ENCODE results near the gene DEFB108B.
"Not testable (repeated sequence)": the region's sequence is repeated elsewhere in the genome, so short reads cannot be mapped to it uniquely, and the experiment has no call there.

The DEFB108B gene, protein sequence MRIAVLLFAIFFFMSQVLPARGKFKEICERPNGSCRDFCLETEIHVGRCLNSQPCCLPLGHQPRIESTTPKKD

DNA sequence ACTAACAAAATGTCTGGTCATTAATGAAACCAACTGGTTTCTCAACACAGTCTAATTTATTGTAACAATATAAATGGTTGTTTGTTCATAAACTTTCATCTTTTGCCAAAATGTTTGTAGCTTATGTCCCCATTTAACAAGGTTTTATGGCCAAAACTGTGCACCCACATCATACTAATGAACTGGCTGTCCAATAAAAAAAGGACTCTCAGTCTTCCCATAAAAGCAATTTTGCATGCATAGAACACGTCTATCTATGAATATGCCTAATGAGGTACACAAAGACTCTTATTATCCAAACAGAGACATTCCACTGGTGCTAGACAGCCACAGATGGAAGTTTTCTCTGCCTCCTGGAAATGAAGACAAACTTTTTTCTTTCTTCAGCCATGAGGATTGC is at the start of gene DEFB108B:
Gene DEFB108B, plus strand, starts transcription at position 390 of the 400 bp plus-strand sequence. Its CDS starts 0 bp downstream, at position 390.
- H3K36me3 Mint-ChIP-seq; ATAC-seq (replicated peaks); H3K9me3 Mint-ChIP-seq; DNase-seq; H3K4me3 Mint-ChIP-seq; H3K4me1 Mint-ChIP-seq; H3K27me3 Mint-ChIP-seq; H3K27ac Mint-ChIP-seq: not testable (repeated sequence)

DNA sequence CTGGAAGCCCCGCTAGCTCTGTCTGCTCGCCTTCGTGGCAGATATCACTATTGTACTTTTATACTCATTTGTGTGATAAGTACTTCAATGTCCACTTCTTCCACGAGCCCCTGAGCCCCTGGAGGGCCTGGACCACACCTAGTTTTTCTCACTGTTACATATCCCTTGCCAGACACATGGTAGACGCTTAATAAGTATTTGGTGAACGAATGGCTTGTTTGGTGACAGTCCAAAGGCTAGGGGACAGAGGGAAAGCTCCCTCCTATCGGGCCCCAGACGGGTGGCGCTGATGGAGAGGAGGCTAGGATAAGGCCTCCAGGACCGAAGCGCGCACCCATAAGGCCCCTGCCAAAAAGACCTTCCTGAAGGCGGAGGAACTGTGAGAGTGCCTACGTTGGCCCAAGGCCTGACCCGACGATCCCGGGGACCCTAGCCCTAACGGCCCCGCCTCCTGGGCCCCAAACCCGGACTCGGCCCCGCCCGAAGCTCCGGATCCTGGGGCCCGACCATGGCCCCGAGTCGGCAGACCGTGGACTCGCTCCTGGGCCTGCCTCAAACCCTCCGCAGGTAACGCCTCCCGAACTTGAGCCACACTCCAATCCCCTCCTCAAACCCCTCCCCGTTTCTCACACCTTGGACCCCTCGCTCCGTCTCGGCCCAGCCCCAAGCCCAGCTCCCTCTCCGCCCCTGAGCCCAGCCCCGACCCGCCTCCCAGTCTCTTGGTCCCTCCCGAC is 46.7 kb upstream of the DEFB108B start:
- Mint-ChIP-seq H3K27ac (peak overlapping the region; percentile 94), H3K4me3 (peak overlapping the region; percentile 86 to 87), H3K4me1 (peaks cover 22 to 35% of the 10 kb centered on the region in 2 donors)
- H3K27me3 Mint-ChIP-seq, DNase-seq, H3K9me3 Mint-ChIP-seq, H3K36me3 Mint-ChIP-seq: not testable (repeated sequence)
- peak in 1 of 2 donors; percentile 31 for ATAC-seq (replicated peaks)

DNA sequence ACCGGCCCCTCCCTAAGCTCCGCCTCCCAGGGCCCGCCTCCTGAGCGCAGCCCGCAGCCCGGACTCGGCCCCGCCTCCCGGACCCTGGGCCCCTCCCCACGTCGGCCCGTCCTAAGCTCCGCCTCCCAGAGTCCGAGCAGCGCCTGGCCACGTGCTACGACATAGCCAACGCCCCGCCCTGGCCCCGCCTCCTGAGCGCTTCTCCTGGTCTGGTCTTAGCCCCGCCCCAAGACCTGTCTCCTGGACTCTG is 46.2 kb upstream of the DEFB108B start:
- not testable (repeated sequence) for H3K27me3 Mint-ChIP-seq, H3K36me3 Mint-ChIP-seq, H3K9me3 Mint-ChIP-seq
- Mint-ChIP-seq H3K4me3 (peak overlapping the region; percentile 86 to 87), H3K27ac (peak overlapping the region; percentile 94), H3K4me1 (peaks cover 22 to 36% of the 10 kb centered on the region in 2 donors)
- peak; percentile 92 to 95 for ATAC-seq (replicated peaks)
- peak; percentile 99 for DNase-seq

DNA sequence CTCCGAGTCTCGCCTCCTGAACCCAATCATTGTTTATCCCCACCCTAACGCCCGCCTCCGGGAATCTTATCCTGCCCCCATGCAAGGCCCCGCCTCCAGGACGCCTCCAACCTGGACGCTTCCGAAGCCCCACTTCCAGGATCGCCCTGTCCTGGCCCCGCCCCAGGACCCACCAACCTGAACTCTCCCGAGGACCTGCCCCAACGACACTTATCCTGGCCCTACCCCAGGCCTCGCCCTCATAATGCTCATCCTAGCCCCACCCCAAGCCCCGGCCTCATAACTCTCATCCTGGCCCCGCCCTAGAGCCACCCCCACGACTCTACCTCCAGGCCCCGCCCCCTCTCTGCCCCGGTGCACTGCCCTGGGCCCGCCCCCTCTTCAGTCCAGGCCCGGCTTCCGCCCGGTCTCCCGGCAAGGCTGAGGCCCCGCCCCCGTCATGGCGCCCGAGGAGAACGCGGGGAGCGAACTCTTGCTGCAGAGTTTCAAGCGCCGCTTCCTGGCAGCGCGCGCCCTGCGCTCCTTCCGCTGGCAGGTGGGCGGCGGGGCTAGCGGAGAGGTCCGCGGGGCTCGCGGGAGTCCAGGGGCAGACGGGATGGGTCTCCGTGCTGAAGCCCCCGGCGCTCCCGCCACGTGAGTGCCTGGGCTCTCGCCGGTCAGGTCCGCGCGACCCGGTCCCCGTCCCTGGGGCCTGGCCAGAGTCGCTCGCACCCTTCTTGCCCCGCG is 45.7 kb upstream of the DEFB108B start:
- peak; percentile 84 for DNase-seq
- no peaks in the 10 kb centered on the region for H3K9me3 Mint-ChIP-seq

DNA sequence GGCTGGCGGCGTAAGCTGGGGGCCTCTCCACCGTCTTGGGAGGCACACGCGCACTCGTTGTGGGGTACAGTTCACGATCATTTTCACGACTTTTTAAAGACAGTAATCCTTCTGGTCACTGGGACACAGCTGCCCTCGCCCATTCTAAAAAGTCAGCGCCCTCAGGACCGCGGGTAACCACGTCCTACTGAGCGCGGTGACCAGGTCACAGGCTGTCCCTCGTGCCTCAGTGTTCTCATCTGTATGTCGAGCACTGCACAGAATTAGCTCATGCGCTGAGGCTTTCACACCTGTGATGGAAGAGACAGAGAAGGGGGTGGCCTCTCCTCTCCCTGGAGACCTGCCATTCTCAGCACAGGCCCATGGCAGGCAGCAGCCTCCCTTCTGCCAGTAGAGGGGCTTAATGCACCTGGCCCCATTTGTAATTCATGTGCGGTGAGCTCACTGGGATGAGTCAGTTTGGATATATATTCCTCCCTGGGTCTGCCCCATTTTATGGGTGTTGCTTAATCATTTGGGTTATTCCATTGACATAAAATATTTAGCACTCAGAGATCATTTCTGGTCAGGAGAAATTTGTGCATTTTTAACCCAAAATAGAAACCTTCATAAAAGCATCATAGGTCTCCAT is 45.1 kb upstream of the DEFB108B start:
- H3K4me3 Mint-ChIP-seq, result peak overlapping the region; percentile 86 to 87
- peak; percentile 44 for DNase-seq

More for the DNA sequence above, 45.7 kb upstream of the DEFB108B start:
- peaks cover 22 to 36% of the 10 kb centered on the region in 2 donors for H3K4me1 Mint-ChIP-seq
- H3K4me3 Mint-ChIP-seq, result peak overlapping the region; percentile 86 to 87
- H3K27ac Mint-ChIP-seq, result peak overlapping the region; percentile 94
- H3K27me3 Mint-ChIP-seq, result no peaks in the 10 kb centered on the region
- ATAC-seq (replicated peaks), result peak; percentile 96 to 97
- H3K36me3 Mint-ChIP-seq, result peaks cover 5 to 7% of the 10 kb centered on the region in 2 donors

DNA sequence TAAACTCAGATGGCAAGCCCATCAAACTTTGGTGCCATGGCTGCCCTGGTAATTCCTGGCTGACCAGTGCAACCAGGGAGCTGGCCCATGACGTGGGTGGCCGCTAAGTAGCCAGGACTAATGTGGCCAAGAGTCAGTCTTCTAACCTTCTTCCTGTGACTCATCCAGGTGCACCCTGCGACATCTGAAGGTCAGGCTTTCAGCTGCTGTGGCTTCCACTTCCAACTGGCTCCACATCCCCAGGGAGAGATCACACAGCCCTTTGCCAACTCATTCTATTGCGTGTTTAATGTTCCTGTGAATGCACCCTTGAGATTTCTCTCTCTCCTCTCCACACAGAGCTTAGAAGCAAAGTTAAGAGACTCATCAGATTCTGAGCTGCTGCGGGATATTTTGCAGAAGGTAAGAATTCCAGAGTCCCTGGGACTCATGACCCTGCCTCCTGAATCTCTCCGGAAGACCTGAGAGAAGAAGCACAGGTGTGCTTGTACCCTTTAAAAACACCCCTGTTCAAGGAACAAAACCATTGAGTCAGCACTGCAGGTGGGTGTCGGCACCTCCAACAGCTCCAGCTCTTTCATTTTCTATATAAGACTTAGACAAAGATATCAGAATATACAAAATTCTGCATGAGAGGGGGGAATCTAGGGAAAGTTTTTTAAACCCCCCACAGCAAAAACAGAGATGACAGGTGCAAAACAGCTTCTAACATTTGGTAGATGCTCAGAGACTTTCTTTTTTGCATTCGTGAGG is 43.4 kb upstream of the DEFB108B start:
- H3K4me3 Mint-ChIP-seq, result not testable (repeated sequence)

More for the DNA sequence above, 45.1 kb upstream of the DEFB108B start:
- H3K36me3 Mint-ChIP-seq; H3K9me3 Mint-ChIP-seq; H3K27me3 Mint-ChIP-seq; ATAC-seq (replicated peaks): not testable (repeated sequence)
- peaks cover 26 to 42% of the 10 kb centered on the region in 2 donors for H3K4me1 Mint-ChIP-seq
- H3K27ac Mint-ChIP-seq, result peak overlapping the region; percentile 94

DNA sequence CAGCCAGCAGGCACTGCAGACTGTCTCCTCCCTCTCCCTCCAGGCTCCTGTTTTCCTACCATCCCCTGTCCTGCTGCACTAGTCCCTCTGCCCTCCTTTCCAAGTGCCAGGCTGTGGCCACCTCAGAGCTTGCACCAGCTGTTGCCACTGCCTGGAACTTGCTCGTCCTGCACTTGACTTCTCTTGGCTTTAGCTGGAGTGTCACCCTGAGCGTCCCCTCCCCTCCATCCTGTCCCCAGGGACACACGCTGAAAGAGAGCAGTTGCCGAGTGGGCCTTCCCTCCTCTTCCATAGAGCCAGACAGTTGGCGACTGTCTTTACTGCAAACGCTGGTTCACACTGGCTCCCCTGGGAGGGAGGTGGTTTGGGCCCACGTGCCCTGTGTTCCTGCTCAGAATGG is 41.9 kb upstream of the DEFB108B start:
- H3K36me3 Mint-ChIP-seq, result peaks cover 12 to 25% of the 10 kb centered on the region in 2 donors
- peak overlapping the region; percentile 67 for H3K27ac Mint-ChIP-seq
- H3K27me3 Mint-ChIP-seq; ATAC-seq (replicated peaks); H3K9me3 Mint-ChIP-seq; H3K4me3 Mint-ChIP-seq; DNase-seq: not testable (repeated sequence)
- peaks cover 28 to 40% of the 10 kb centered on the region in 2 donors for H3K4me1 Mint-ChIP-seq

More for the DNA sequence above, 43.4 kb upstream of the DEFB108B start:
- not testable (repeated sequence) for ATAC-seq (replicated peaks); DNase-seq; H3K27ac Mint-ChIP-seq; H3K27me3 Mint-ChIP-seq; H3K9me3 Mint-ChIP-seq
- H3K36me3 Mint-ChIP-seq, result peaks cover 10 to 13% of the 10 kb centered on the region in 2 donors
- peaks cover 28 to 44% of the 10 kb centered on the region in 2 donors for H3K4me1 Mint-ChIP-seq

DNA sequence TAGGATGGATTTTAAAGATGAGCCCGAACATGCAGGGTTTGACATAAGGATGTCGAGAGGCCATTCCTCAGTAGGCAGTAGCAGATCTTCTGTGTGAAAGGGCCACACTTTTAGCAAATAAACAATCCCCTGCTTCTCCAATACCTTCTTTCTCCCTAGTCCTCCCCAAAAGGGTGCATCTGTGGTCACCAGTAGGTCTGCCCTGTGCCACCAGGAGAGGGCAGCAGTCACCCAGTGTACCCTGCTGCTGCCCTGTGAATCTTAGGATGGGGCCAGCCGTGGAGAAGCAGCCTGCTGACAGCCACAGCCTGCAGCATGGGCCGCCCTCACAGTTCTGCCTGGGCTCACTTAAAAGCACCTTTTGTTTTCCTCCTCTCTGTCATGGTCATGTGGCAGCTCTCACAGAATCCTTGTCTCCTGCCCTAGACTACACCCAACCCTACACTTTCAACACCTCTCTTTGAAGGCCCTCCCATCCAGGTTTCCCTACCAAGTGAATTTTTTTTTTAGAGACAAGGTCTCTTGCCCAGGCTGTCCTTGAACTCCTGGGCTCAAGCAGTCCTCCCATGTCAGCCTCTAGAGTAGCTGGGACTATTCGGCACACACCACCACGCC is 40.3 kb upstream of the DEFB108B start:
- H3K4me3 Mint-ChIP-seq; ATAC-seq (replicated peaks); H3K27me3 Mint-ChIP-seq; H3K9me3 Mint-ChIP-seq; H3K27ac Mint-ChIP-seq: not testable (repeated sequence)
- Mint-ChIP-seq H3K4me1 (peaks cover 26 to 42% of the 10 kb centered on the region in 2 donors), H3K36me3 (peaks cover 16 to 25% of the 10 kb centered on the region in 2 donors)
- DNase-seq, result peak; percentile 35

DNA sequence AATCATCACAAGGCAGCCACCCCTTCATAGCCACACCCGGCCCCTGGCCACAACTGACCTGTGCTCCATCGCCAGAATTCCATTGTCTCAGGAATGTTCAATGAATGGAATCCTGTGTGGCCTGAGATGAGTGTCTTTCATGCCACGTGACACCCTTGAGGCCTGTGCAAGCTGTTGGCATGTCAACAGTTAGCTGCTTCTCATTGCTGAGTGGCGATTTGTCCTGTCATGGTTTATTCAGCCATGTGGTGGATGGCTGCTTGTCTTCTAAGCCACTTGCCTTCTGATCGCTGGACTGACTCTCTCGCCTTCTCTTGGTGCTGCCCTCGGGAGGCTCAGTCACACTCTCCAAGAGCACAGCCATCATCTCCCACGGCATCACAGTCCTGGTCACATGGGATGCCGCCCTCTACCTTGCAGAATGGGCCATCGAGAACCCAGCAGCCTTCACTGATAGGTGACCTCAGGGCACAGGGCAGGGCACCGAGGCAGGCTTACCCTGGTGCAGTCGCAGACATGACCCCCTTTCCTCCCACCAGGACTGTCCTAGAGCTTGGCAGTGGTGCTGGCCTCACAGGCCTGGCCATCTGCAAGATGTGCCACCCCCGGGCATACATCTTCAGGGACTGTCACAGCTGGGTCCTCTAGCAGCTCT is 38.5 kb upstream of the DEFB108B start:
- not testable (repeated sequence) for H3K27me3 Mint-ChIP-seq; ATAC-seq (replicated peaks); DNase-seq; H3K27ac Mint-ChIP-seq; H3K9me3 Mint-ChIP-seq; H3K4me3 Mint-ChIP-seq
- Mint-ChIP-seq H3K36me3 (peaks cover 16 to 25% of the 10 kb centered on the region in 2 donors), H3K4me1 (peaks cover 9 to 24% of the 10 kb centered on the region in 2 donors)

DNA sequence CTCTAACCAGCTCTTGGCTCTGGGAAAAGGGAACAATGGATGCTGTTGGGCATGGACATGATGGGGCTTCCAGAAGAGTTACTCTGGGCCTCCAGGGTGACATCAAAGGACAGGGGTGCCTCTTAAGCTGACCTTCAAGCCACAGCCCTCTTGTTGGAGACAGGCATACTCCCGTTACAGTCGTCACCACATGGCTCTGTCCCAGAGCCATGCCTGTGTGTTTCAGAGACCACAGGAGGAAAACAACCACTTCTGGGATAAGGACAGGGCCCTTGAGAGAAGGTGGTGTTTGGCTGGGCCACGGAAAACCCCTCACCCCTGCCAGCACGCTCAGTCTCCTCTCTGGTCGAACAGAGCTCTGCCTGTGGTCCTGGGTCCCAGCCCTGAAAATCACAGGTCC is 37.8 kb upstream of the DEFB108B start:
- H3K4me3 Mint-ChIP-seq; ATAC-seq (replicated peaks); DNase-seq: not testable (repeated sequence)

DNA sequence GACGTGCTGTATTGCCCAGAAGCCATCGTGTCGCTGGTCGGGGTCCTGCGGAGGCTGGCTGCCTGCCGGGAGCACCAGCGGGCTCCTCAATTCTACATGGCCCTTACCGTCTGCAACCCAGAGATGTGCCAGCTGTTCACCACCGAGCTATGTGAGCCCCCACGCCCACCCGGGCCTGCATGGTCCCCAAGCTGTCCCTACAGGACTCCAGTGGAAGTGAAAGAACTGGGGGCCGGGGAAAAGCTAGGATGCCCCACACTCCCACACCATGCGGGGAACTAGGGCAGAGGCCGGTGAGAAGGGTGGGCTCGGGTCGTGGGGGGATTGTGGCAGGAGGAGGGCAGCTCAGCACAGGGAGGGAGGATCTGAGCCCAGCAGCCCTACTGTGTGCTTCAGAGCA is 37.0 kb upstream of the DEFB108B start:
- DNase-seq; ATAC-seq (replicated peaks); H3K4me3 Mint-ChIP-seq; H3K27me3 Mint-ChIP-seq; H3K27ac Mint-ChIP-seq; H3K9me3 Mint-ChIP-seq: not testable (repeated sequence)
- peaks cover 17 to 23% of the 10 kb centered on the region in 2 donors for H3K36me3 Mint-ChIP-seq
- peaks cover 8 to 28% of the 10 kb centered on the region in 2 donors for H3K4me1 Mint-ChIP-seq

More for the DNA sequence above, 37.8 kb upstream of the DEFB108B start:
- Mint-ChIP-seq H3K4me1 (peaks cover 9 to 24% of the 10 kb centered on the region in 2 donors), H3K36me3 (peaks cover 16 to 25% of the 10 kb centered on the region in 2 donors)
- not testable (repeated sequence) for H3K27me3 Mint-ChIP-seq, H3K9me3 Mint-ChIP-seq, H3K27ac Mint-ChIP-seq

DNA sequence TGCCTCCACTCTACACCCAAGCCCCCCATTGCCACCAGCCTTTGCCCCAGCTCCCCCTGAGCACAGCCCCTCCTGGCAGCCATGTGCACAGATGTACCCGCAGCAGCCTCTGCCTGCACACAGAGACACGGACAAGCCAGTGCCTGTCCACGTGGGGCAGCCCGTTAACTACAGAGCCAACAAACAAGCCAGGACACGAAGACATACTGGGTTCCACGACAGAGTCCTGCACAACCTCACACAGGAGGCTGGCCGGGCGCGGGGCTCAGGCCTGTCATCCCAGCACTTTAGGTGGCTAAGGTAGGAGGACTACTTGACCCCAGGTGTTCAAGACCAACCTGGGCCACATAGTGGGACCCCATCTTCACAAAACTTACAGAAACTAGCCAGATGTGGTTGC is 36.2 kb upstream of the DEFB108B start:
- not testable (repeated sequence) for ATAC-seq (replicated peaks)

DNA sequence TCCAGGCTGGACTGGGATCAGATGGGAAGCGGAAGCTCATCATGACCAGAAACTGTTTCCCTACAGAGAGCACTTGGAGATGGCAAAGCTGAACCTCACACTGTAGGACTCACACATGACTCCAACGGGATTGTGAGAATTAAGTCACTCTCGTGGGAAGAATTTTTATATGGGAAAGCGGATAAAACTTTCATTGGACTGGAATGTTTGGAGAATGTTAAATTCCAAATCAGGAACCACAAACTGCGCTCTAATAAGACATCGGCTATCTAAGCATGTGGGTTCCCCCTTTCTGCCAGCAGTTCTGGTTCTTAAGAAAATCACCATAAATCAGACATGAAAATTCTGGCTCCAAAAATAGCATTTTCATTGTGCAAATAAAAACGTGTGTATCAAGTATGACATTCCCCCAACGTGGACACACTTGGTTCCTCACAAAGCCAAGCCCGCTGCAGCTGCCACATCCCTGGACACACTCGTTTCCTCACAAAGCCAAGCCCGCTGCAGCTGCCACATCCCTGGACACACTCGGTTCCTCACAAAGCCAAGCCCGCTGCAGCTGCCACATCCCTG is 33.4 kb upstream of the DEFB108B start:
- not testable (repeated sequence) for H3K27ac Mint-ChIP-seq; ATAC-seq (replicated peaks); H3K27me3 Mint-ChIP-seq; DNase-seq; H3K9me3 Mint-ChIP-seq; H3K4me3 Mint-ChIP-seq
- H3K36me3 Mint-ChIP-seq, result peaks cover 10 to 12% of the 10 kb centered on the region in 2 donors
- peaks cover 0 to 17% of the 10 kb centered on the region in 2 donors for H3K4me1 Mint-ChIP-seq

More for the DNA sequence above, 36.2 kb upstream of the DEFB108B start:
- not testable (repeated sequence) for H3K27me3 Mint-ChIP-seq, H3K4me3 Mint-ChIP-seq, DNase-seq, H3K9me3 Mint-ChIP-seq, H3K27ac Mint-ChIP-seq
- Mint-ChIP-seq H3K4me1 (peaks cover 6 to 24% of the 10 kb centered on the region in 2 donors), H3K36me3 (peaks cover 14 to 20% of the 10 kb centered on the region in 2 donors)
